B cell (primary cell): ENCODE results near the gene CXXC5. TPM values are rescaled to one million over a fixed set of nuclear protein-coding genes. Genes with fewer than 3 reads are reported as not detected.
A peak's percentile ranks its signal among the peaks of the same experiment; 100 is the strongest.

Experiments used
- ATAC-seq: fragments of 200-7000 bp; cut with Tn5 transposase; one replicate; pipeline ENCODE4 v1.10.0; 2021; ENCODE audit warnings: low read depth, mild to moderate bottlenecking, moderate number of reproducible peaks, moderate library complexity
- CTCF ChIA-PET: fragments of 350-600 bp; sonication (Branson Sonifier 250); formaldehyde crosslinking; loops from one replicate; lab custom pipeline; 2021; ENCODE audit warnings: antibody characterized with exemption, inconsistent platforms; lab: Charles Lee
- POLR2A ChIA-PET: fragments of 350-600 bp; sonication (Branson Sonifier 250); formaldehyde crosslinking; loops from one replicate; lab custom pipeline; 2021; ENCODE audit warnings: antibody characterized with exemption; lab: Charles Lee
- DNase-seq: peaks from one replicate; pipeline ENCODE4 v3.0.0; 2013
- H2AFZ ChIP-seq: 2 replicates; pipeline ENCODE4 v1.6.1; 2012; ENCODE audit warnings: mild to moderate bottlenecking, low read depth, low read length; ENCODE audit not compliant: insufficient read depth, poor library complexity, severe bottlenecking
- H3K27ac ChIP-seq, 2 donors: 1 replicate in 1 of 2; 2 replicates in 1 of 2; pipeline ENCODE4 v1.5.1; 2012 to 2013; ENCODE audit warnings: low read length in 2 of 2, mild to moderate bottlenecking in 2 of 2, moderate library complexity in 1 of 2
- H3K27me3 ChIP-seq, 4 experiments: fragments of 200-600 bp in 1 of 4; sonication (generic) in 1 of 4; replicated peaks in 1 of 4; 1 replicate in 2 of 4; 2 replicates in 2 of 4; pipeline versions ENCODE4 v1.6.1 to v1.7.0; 2013 to 2016; ENCODE audit warnings: low read length in 3 of 4, mild to moderate bottlenecking in 2 of 4, mixed read lengths in 1 of 4, moderate library complexity in 1 of 4; ENCODE audit not compliant: insufficient read depth in 4 of 4, control insufficient read depth in 3 of 4; ENCODE audit errors: control extremely low read depth in 1 of 4
- H3K36me3 ChIP-seq, 2 experiments: replicated peaks in 1 of 2; 1 replicate in 1 of 2; 2 replicates in 1 of 2; pipeline versions ENCODE4 v1.6.1 to v1.7.1; 2013; ENCODE audit warnings: low read length in 1 of 2; ENCODE audit not compliant: insufficient read depth in 2 of 2, control insufficient read depth in 1 of 2; ENCODE audit errors: control extremely low read depth in 1 of 2, extremely low read depth in 1 of 2
- H3K4me1 ChIP-seq, 2 donors: fragments of 200-600 bp in 1 of 2; sonication (generic) in 1 of 2; 1 replicate in 1 of 2; 2 replicates in 1 of 2; pipeline versions ENCODE4 v1.5.1 to v1.6.1; 2013 to 2017; ENCODE audit warnings: low read length in 2 of 2; ENCODE audit not compliant: control insufficient read depth in 2 of 2, insufficient read depth in 2 of 2
- H3K4me2 ChIP-seq: replicated peaks from 2 replicates; pipeline ENCODE3; 2012; ENCODE audit warnings: mild to moderate bottlenecking, low read depth, low read length; ENCODE audit not compliant: poor library complexity, severe bottlenecking
- H3K4me3 ChIP-seq, 5 experiments: fragments of 200-600 bp in 1 of 5; sonication (generic) in 1 of 5; 1 replicate in 3 of 5; 2 replicates in 2 of 5; pipeline versions ENCODE4 v1.5.1 to v1.7.0; 2011 to 2016; ENCODE audit warnings: low read length in 4 of 5, mild to moderate bottlenecking in 4 of 5, low read depth in 2 of 5, control low read depth in 1 of 5, moderate library complexity in 1 of 5; ENCODE audit not compliant: insufficient read depth in 1 of 5; ENCODE audit errors: control extremely low read depth in 1 of 5, extremely low read depth in 1 of 5
- H3K79me2 ChIP-seq: fragments of 200-600 bp; sonication (generic); one replicate; pipeline ENCODE4 v1.6.0; 2016; ENCODE audit warnings: low read length; ENCODE audit not compliant: control insufficient read depth, insufficient read depth
- H3K9ac ChIP-seq: fragments of 200-600 bp; sonication (generic); 2 replicates; pipeline ENCODE4 v1.6.1; 2017; ENCODE audit warnings: mild to moderate bottlenecking, low read length, moderate library complexity
- H3K9me3 ChIP-seq, 3 donors: one replicate each; pipeline versions ENCODE4 v1.6.1 to v1.7.1; 2013; ENCODE audit warnings: low read length in 2 of 3; ENCODE audit not compliant: control insufficient read depth in 2 of 3, insufficient read depth in 1 of 3; ENCODE audit errors: control extremely low read depth in 1 of 3
- H4K20me1 ChIP-seq: 2 replicates; pipeline ENCODE4 v1.6.0; 2012; ENCODE audit warnings: mild to moderate bottlenecking, low read length; ENCODE audit not compliant: insufficient read depth, control insufficient read depth, poor library complexity, severe bottlenecking
- H3K27ac Mint-ChIP-seq: one replicate; pipeline ENCODE4 v1.8.0; 2021; ENCODE audit warnings: mixed read lengths
- H3K27me3 Mint-ChIP-seq: one replicate; pipeline ENCODE4 v1.8.0; 2021; ENCODE audit warnings: mixed read lengths
- H3K4me1 Mint-ChIP-seq: one replicate; pipeline ENCODE4 v1.8.0; 2021; ENCODE audit warnings: mixed read lengths
- H3K4me3 Mint-ChIP-seq: one replicate; pipeline ENCODE4 v1.8.0; 2021; ENCODE audit warnings: mixed read lengths
- H3K9me3 Mint-ChIP-seq: one replicate; pipeline ENCODE4 v1.8.0; 2022; ENCODE audit warnings: mixed read lengths; ENCODE audit not compliant: insufficient read depth
- CTCF ChIP-seq: fragments of 200-600 bp; IDR thresholded peaks from one replicate; pipeline ENCODE4 v1.8.0; 2022; ENCODE audit warnings: antibody characterized with exemption, mild to moderate bottlenecking
- EZH2 ChIP-seq: IDR thresholded peaks from 2 replicates; pipeline ENCODE4 v1.6.1; 2012; ENCODE audit warnings: borderline replicate concordance, low read depth, mild to moderate bottlenecking, moderate library complexity, low read length; ENCODE audit not compliant: insufficient read depth, poor library complexity, severe bottlenecking
- WGBS: methylation state at CpG from one replicate; pipeline ENCODE4 v1.1.5; 2013; ENCODE audit warnings: missing lambda C conversion rate; ENCODE audit not compliant: insufficient coverage; 5-methylcytosine and 5-hydroxymethylcytosine counted together
- intact Hi-C: fragments of 100-400 bp; cut with micrococcal nuclease; formaldehyde crosslinking; loops from one replicate; pipeline ENCODE4 v1.10.0; 2022
- polyA plus RNA-seq: library from polyadenylated mRNA; depleted of rRNA; stranded (reverse); fragments of >200 nt; gene quantifications from 2 replicates; pipeline ENCODE4 v1.2.3, GENCODE V29; 2012
- total RNA-seq, 2 donors: library from RNA; stranded (reverse); fragments of 120-200 nt in 1 of 2; gene quantifications; 1 replicate in 1 of 2; 2 replicates in 1 of 2; pipeline versions ENCODE4 v1.2.3 to v1.2.4, GENCODE V29; 2013 to 2022

CXXC5 gene
- total and polyA plus RNA-seq, 2 donors (not counting 1 experiment from before 2014, with no cell fraction given): 126 to 143 TPM

DNA sequence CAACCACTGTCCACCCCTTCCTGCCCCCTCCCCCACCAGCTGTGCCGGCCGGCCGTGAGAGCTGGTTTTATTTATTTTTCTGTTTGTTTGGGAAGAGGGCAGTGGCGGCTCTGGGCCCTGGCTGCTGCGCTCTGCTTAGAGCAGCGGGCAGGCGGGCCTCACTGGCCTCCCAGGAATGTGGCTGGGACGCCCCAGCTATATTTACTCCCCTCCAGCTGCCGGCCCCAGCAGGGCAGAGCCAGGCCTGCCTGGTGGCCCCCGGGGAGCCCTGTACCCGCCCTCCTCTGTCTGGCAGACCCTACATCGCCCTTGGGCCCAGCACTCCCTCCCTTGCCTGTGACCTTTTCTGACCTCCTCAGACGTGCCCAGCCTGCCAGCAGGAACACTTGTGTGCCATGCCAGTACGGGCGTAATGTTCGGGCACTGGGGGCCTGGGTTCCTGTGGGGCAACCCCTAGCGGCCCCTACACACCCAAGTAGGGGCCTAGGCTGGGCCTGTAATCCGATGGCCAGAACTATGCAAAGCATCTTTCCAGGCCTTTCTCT, 7.7 kb downstream of the CXXC5 start:
- Histone ChIP-seq H3K9ac (no peak overlapping the region), H4K20me1 (peaks cover 99% of the 10 kb centered on the region), H3K79me2 (peaks cover 99% of the 10 kb centered on the region), H3K4me3 (no peak overlapping the region), H3K4me1 (peaks cover 95 to 100% of the 10 kb centered on the region in 2 donors), H3K36me3 (peaks cover 0 to 21% of the 10 kb centered on the region in 2 experiments), H2AFZ (no peak overlapping the region), H3K27me3 (no peaks in the 10 kb centered on the region), H3K4me2 (peak overlapping the region; percentile 80), H3K9me3 (no peaks in the 10 kb centered on the region), H3K27ac (peak overlapping the region; percentile 33 to 90)
- Mint-ChIP-seq H3K4me3 (peak overlapping the region; percentile 69), H3K27me3 (no peaks in the 10 kb centered on the region), H3K27ac (peak overlapping the region; percentile 94), H3K4me1 (peaks cover 91% of the 10 kb centered on the region), H3K9me3 (no peaks in the 10 kb centered on the region)
- intact Hi-C loops: no loop called here
- WGBS: 24% methylated on average over 15 of the region's 18 CpGs
- DNase-seq (no peak), ATAC-seq (no peak)
- ChIA-PET CTCF (interaction anchor here (12.7 to 15.3 kb wide), 2 partner anchors 12 to 20 kb away, joined by 188 to 338 read pairs; no protein-coding TSS in a partner anchor), POLR2A (interaction anchor here (0.6 to 13.2 kb wide), 7 partner anchors 12 to 92 kb away, joined by 3 to 511 read pairs (median 6); no protein-coding TSS in a partner anchor)
- no peak for TF ChIP-seq CTCF
- TF ChIP-seq EZH2: no peak
